A673 (cell line): ENCODE data around the gene IDI2. TPM values are rescaled to one million over a fixed set of nuclear protein-coding genes. Genes with fewer than 3 reads are reported as not detected.

Experiments
- BruUV-seq: library from RNA; stranded (reverse); fragments of 400-500 nt; replicated peaks from 2 replicates; lab custom pipeline; 2021; lab: Mats Ljungman, UMichigan
- CTCF ChIA-PET: fragments of 300-600 bp; sonication (Branson Sonifier 250); formaldehyde crosslinking; loops from one replicate; lab custom pipeline; 2022; ENCODE audit warnings: antibody characterized with exemption; lab: Charles Lee
- POLR2A ChIA-PET: fragments of 300-600 bp; sonication (Branson Sonifier 250); formaldehyde crosslinking; loops from one replicate; lab custom pipeline; 2022; ENCODE audit warnings: antibody characterized with exemption; ENCODE audit not compliant: low non-redundant PET; lab: Charles Lee
- DNase-seq: peaks from one replicate; pipeline ENCODE4 v3.0.0-alpha.2; 2015; ENCODE audit warnings: low spot score
- H3K27ac ChIP-seq: fragments of 200-600 bp; sonication (generic); 2 replicates; pipeline ENCODE4 v1.5.1; 2016; ENCODE audit warnings: mixed run types, low read depth, mild to moderate bottlenecking, mixed read lengths, antibody characterized with exemption, low read length; ENCODE audit not compliant: poor library complexity, severe bottlenecking
- H3K27me3 ChIP-seq: fragments of 200-600 bp; sonication (generic); replicated peaks from 2 replicates; pipeline ENCODE4 v1.6.1; 2017; ENCODE audit warnings: mixed run types, low read depth, mild to moderate bottlenecking, mixed read lengths, antibody characterized with exemption, low read length; ENCODE audit not compliant: insufficient read depth, poor library complexity
- H3K36me3 ChIP-seq: fragments of 200-600 bp; sonication (generic); 2 replicates; pipeline ENCODE4 v1.6.1; 2016; ENCODE audit warnings: mixed run types, mild to moderate bottlenecking, mixed read lengths, antibody characterized with exemption, low read length; ENCODE audit not compliant: insufficient read depth, poor library complexity, severe bottlenecking
- H3K4me1 ChIP-seq: fragments of 200-600 bp; sonication (generic); 2 replicates; pipeline ENCODE4 v1.6.1; 2017; ENCODE audit warnings: mixed run types, mild to moderate bottlenecking, mixed read lengths, antibody characterized with exemption, low read length; ENCODE audit not compliant: insufficient read depth, poor library complexity, severe bottlenecking
- H3K4me3 ChIP-seq: fragments of 200-600 bp; sonication (generic); 2 replicates; pipeline ENCODE4 v1.5.1; 2016; ENCODE audit warnings: low read depth, mixed run types, mild to moderate bottlenecking, mixed read lengths, low read length; ENCODE audit not compliant: poor library complexity, severe bottlenecking
- H3K9me3 ChIP-seq: fragments of 200-600 bp; sonication (generic); 2 replicates; pipeline ENCODE4 v1.6.1; 2016; ENCODE audit warnings: mixed run types, low read depth, mild to moderate bottlenecking, mixed read lengths, antibody characterized with exemption, low read length; ENCODE audit not compliant: poor library complexity, severe bottlenecking
- CTCF ChIP-seq: fragments of 300-800, 200-600 bp; sonication (generic); conservative IDR thresholded peaks from 2 replicates; pipeline ENCODE4 v1.5.1; 2017; ENCODE audit warnings: low read depth, mild to moderate bottlenecking, antibody characterized with exemption, low read length, moderate library complexity, mixed read lengths
- EZH2 ChIP-seq: fragments of 200-600 bp; sonication (generic); IDR thresholded peaks from 2 replicates; pipeline ENCODE4 v1.6.1; 2017; ENCODE audit warnings: borderline replicate concordance, low read depth, mild to moderate bottlenecking, mixed read lengths, antibody characterized with exemption, low read length; ENCODE audit not compliant: poor library complexity, severe bottlenecking
- intact Hi-C: fragments of 100-400 bp; cut with micrococcal nuclease; formaldehyde crosslinking; loops from one replicate; pipeline ENCODE4 v1.10.0; 2022; ENCODE audit not compliant: unreplicated experiment
- total RNA-seq: library from RNA; stranded (reverse); gene quantifications from 2 replicates; pipeline ENCODE4 v1.2.3, GENCODE V29; 2021

Gene IDI2
- total RNA-seq, 1 experiment from 2014 or later = not detected

- no TSS peak for BruUV-seq
- intact Hi-C loops = no loop called here
- Histone ChIP-seq H3K27me3 (no peaks in the 10 kb centered on the region), H3K36me3 (no peaks in the 10 kb centered on the region), H3K4me3 (no peak overlapping the region), H3K4me1 (peaks cover 8% of the 10 kb centered on the region), H3K27ac (no peak overlapping the region), H3K9me3 (no peaks in the 10 kb centered on the region)
- TF ChIP-seq EZH2 = no peak
- no peak for TF ChIP-seq CTCF
- ChIA-PET POLR2A (no interaction called here), CTCF (no interaction called here)
- no peak for DNase-seq
These were observed 37.7 kb upstream of the IDI2 start for GRCh38 chr10:1063232-1063865.

GRCh38 chr10:1061930-1062774 lies 36.5 kb upstream of the IDI2 start:
- no peaks in the 10 kb centered on the region for H3K27me3 ChIP-seq
- no peak for DNase-seq
- H3K9me3 ChIP-seq = no peaks in the 10 kb centered on the region
- POLR2A ChIA-PET = no interaction called here
- no peak overlapping the region for H3K4me3 ChIP-seq
- intact Hi-C loops = no loop called here
- no TSS peak for BruUV-seq
- no peak overlapping the region for H3K27ac ChIP-seq
- TF ChIP-seq CTCF = no peak
- TF ChIP-seq EZH2 = no peak
- CTCF ChIA-PET = no interaction called here
- H3K36me3 ChIP-seq = no peaks in the 10 kb centered on the region
- peaks cover 8% of the 10 kb centered on the region for H3K4me1 ChIP-seq

- TF ChIP-seq CTCF (no peak), EZH2 (no peak)
- no peak overlapping the region for H3K4me3 ChIP-seq
- no TSS peak for BruUV-seq
- no peaks in the 10 kb centered on the region for H3K9me3 ChIP-seq
- no peak overlapping the region for H3K27ac ChIP-seq
- intact Hi-C loops = no loop called here
- no peaks in the 10 kb centered on the region for H3K27me3 ChIP-seq
- no peak for DNase-seq
- ChIA-PET POLR2A (no interaction called here), CTCF (no interaction called here)
- H3K4me1 ChIP-seq = peaks cover 15% of the 10 kb centered on the region
- H3K36me3 ChIP-seq = no peaks in the 10 kb centered on the region
These were observed 34.2 kb upstream of the IDI2 start for GRCh38 chr10:1059902-1060301.
